Spleen (tissue), 11 donors: ENCODE measurements around the gene SIPA1L3. TPM values are rescaled to one million over a fixed set of nuclear protein-coding genes. Genes with fewer than 3 reads are reported as not detected.

ENCODE experiments used
- DNase-seq: peaks from one replicate; pipeline ENCODE4 v3.0.0-alpha.2; 2020
- H3K27ac ChIP-seq, 8 donors: fragments of 200-600 bp; sonication (generic) in 7 of 8; 1 replicate in 4 of 8; 2 replicates in 4 of 8; pipeline versions ENCODE4 v1.5.0 to v1.8.0; 2016 to 2021; ENCODE audit warnings: inconsistent platforms in 4 of 8, mild to moderate bottlenecking in 4 of 8, moderate library complexity in 1 of 8
- H3K27me3 ChIP-seq, 7 donors: fragments of 200-600 bp; sonication (generic) in 6 of 7; replicated peaks in 1 of 7; 1 replicate in 4 of 7; 2 replicates in 3 of 7; pipeline versions ENCODE4 v1.5.0 to v1.8.0; 2016 to 2021; ENCODE audit warnings: inconsistent platforms in 3 of 7, mild to moderate bottlenecking in 1 of 7
- H3K36me3 ChIP-seq, 6 donors: fragments of 200-600 bp; sonication (generic) in 5 of 6; 1 replicate in 4 of 6; 2 replicates in 2 of 6; pipeline versions ENCODE4 v1.5.0 to v1.8.0; 2016 to 2021; ENCODE audit warnings: inconsistent platforms in 2 of 6
- H3K4me1 ChIP-seq, 6 donors: fragments of 200-600 bp; sonication (generic) in 5 of 6; 1 replicate in 3 of 6; 2 replicates in 3 of 6; pipeline versions ENCODE4 v1.5.0 to v1.8.0; 2016 to 2021; ENCODE audit warnings: inconsistent platforms in 3 of 6
- H3K4me3 ChIP-seq, 8 donors: fragments of 200-600 bp; sonication (generic) in 7 of 8; 1 replicate in 4 of 8; 2 replicates in 4 of 8; pipeline versions ENCODE4 v1.5.0 to v1.8.0; 2016 to 2021; ENCODE audit warnings: inconsistent platforms in 4 of 8, mild to moderate bottlenecking in 4 of 8, moderate library complexity in 2 of 8
- H3K9me3 ChIP-seq, 8 donors: fragments of 200-600 bp; sonication (generic) in 7 of 8; 1 replicate in 4 of 8; 2 replicates in 4 of 8; pipeline versions ENCODE4 v1.5.0 to v1.8.0; 2016 to 2021; ENCODE audit warnings: inconsistent platforms in 4 of 8
- POLR2A ChIP-seq, 3 donors: fragments of 450-650 bp; IDR thresholded peaks; one replicate each; pipeline ENCODE4 v1.5.1; 2017; ENCODE audit warnings: antibody characterized with exemption in 3 of 3, mild to moderate bottlenecking in 1 of 3
- POLR2AphosphoS5 ChIP-seq, 3 donors: sonication (generic); formaldehyde crosslinking; IDR thresholded peaks; one replicate each; pipeline ENCODE4 v1.5.1; 2017; ENCODE audit warnings: antibody characterized with exemption in 3 of 3
- WGBS, 5 donors: extraction: QIAGEN DNeasy Blood & Tissue Kit in 3 of 5; methylation state at CpG; one replicate each; pipeline versions ENCODE4 v1.1.5 to v1.1.7; 2013 to 2018; 5-methylcytosine and 5-hydroxymethylcytosine counted together
- intact Hi-C: fragments of 100-400 bp; cut with DNase I; formaldehyde crosslinking; loops from one replicate; pipeline ENCODE4 v1.15.0; 2023; ENCODE audit warnings: low total_unique reads
- polyA plus RNA-seq, 3 donors: library from polyadenylated mRNA; stranded (reverse); fragments of 200-250 nt; gene quantifications; one replicate each; pipeline ENCODE4 v1.2.1, GENCODE V29; 2013
- total RNA-seq, 7 donors: library from RNA; depleted of rRNA in 3 of 7; stranded (reverse); fragments of >200 nt in 3 of 7; fragmentation: NEBNext Ultra II Directional in 4 of 7; extraction: Animal tissue kit (Norgen Biotek cat#: 25700) in 4 of 7; gene quantifications; one replicate each; pipeline versions ENCODE4 v1.1.0 to v1.2.1, GENCODE V29; 2016 to 2021
- TF ChIP-seq, protein P1 (sequence below), 11 experiments: fragments of 200-600 bp in 7 of 11; fragments of 450-650 bp in 4 of 11; sonication (generic) in 4 of 11; IDR thresholded peaks in 8 of 11; conservative IDR thresholded peaks in 3 of 11; 1 replicate in 7 of 11; 2 replicates in 4 of 11; pipeline versions ENCODE4 v1.4.0 to v1.8.0; 2016 to 2021; ENCODE audit warnings: antibody characterized with exemption in 11 of 11, inconsistent platforms in 4 of 11, mild to moderate bottlenecking in 1 of 11
- donor health status: healthy with polysubstance abuse.
- donor health status: DM: no; HTN: no; CAD: no; lungs with moderate emphysema.
- donor health status: DM: no; HTN: no; CAD: no.
- donor health status: Bipolar disorder and iron deficiency.
- donor health status: healthy.
- donor health status: DM: no; HTN: no; CAD: no.
- donor health status: DM: yes; HTN: yes; CAD: no.

SIPA1L3 gene
- total and polyA plus RNA-seq, 10 donors = 5.4 to 62.6 (median 40.3) TPM

DNA sequence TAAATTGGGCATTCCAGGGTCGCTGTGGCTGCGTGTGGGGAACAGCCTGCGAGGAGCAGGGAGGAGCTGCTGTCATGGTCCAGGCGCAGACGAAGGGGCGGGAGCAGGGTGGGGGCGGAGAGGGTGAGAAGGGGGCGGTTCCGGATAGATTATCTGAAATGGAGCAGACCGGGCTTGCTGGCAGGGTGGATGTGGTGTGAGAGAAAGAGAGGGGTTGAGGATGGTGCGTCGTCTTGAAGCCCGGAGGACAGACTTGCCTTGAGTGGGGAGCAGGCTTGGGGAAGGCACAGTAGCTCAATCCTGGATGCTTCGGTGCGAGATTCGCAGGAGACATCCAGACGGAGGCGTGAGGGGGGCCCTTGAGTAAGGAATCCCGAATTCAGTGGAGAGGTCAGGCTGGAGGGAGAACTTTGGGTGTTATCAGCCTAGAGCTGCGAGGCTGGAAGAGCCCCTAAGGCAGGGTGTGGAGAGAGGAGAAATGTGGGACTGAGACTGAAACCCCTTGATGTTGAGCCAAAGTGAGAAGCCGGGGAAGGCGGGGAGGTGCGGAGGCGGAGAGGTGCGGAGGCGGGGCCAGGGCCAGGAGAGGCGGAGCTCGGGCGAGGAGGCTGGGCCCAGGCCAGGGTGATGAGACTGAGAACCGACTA is 276.4 kb downstream of the SIPA1L3 start:
- Histone ChIP-seq H3K27ac (no peak overlapping the region), H3K4me1 (no peaks in the 10 kb centered on the region), H3K4me3 (peak overlapping the region in 2 of 8 donors; percentile 10 to 15), H3K36me3 (peaks cover 0 to 83% (median 31%) of the 10 kb centered on the region in 6 donors), H3K9me3 (peaks cover 4 to 29% (median 26%) of the 10 kb centered on the region in 8 donors), H3K27me3 (no peaks in the 10 kb centered on the region)
- WGBS, 5 donors = 80 to 87% (median 83%) methylated on average over 30 of the region's 30 CpGs
- intact Hi-C loops = no loop called here
- TF ChIP-seq POLR2A (IDR thresholded peaks at IDR 0.05) (no peak), POLR2AphosphoS5 (IDR thresholded peaks at IDR 0.05) (no peak)
- DNase-seq = no peak

DNA sequence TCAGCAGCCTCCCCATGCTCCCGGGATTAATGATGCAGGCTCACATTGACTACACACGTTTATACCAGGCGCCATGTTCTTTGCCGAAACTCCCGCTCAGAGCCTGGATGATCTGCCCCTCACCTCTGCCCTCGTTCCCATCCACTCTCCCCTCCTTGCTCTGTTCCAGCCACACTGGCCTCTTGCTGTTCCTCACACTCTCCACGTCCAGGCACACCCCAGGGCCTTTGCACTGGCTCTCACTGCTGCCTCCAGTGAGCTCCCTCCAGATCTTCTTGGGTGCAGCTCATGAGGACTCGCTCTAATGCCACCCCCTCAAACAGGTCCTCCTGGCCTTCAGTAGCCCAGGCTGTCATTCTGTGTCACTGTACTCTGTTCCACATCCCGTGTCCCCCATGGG is 277.8 kb downstream of the SIPA1L3 start:
- Histone ChIP-seq H3K4me1 (peaks cover 0 to 4% (median 3%) of the 10 kb centered on the region in 6 donors), H3K27me3 (no peaks in the 10 kb centered on the region), H3K36me3 (peaks cover 0 to 81% (median 25%) of the 10 kb centered on the region in 6 donors), H3K9me3 (peaks cover 1 to 15% (median 12%) of the 10 kb centered on the region in 8 donors), H3K27ac (no peak overlapping the region), H3K4me3 (no peak overlapping the region)
- 90 to 96% (median 94%) methylated on average over 9 of the region's 9 CpGs for WGBS, 5 donors
- no peak for DNase-seq
- intact Hi-C loops = no loop called here
- TF ChIP-seq, protein P1, sequence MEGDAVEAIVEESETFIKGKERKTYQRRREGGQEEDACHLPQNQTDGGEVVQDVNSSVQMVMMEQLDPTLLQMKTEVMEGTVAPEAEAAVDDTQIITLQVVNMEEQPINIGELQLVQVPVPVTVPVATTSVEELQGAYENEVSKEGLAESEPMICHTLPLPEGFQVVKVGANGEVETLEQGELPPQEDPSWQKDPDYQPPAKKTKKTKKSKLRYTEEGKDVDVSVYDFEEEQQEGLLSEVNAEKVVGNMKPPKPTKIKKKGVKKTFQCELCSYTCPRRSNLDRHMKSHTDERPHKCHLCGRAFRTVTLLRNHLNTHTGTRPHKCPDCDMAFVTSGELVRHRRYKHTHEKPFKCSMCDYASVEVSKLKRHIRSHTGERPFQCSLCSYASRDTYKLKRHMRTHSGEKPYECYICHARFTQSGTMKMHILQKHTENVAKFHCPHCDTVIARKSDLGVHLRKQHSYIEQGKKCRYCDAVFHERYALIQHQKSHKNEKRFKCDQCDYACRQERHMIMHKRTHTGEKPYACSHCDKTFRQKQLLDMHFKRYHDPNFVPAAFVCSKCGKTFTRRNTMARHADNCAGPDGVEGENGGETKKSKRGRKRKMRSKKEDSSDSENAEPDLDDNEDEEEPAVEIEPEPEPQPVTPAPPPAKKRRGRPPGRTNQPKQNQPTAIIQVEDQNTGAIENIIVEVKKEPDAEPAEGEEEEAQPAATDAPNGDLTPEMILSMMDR (IDR thresholded peaks at IDR 0.05 in 8 of 11, conservative IDR thresholded peaks at IDR 0.05 in 3 of 11) = no peak
- TF ChIP-seq POLR2AphosphoS5 (IDR thresholded peaks at IDR 0.05) = no peak

DNA sequence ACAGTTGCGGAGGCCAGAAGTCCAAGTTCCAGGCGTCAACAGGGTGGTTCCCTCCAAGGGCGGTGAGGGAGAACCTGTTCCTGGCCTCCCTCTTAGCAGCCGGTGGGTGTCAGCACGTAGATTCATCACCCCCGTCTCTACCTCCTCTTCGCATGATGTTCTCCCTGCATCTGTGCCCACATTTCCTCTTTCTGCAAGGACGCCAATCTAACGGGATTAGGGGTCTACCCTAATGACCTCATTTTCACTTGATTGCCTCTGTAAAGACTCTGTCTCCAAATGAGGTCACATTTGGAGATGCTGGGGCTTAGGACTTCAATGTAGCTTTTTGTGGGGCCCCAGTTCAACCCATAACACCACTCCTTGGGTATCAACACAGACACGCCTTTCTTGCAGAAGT is 278.6 kb downstream of the SIPA1L3 start:
- H3K4me1 ChIP-seq = peaks cover 0 to 11% (median 6%) of the 10 kb centered on the region in 6 donors
- no peak overlapping the region for H3K27ac ChIP-seq
- intact Hi-C loops = no loop called here
- H3K36me3 ChIP-seq = peaks cover 0 to 79% (median 20%) of the 10 kb centered on the region in 6 donors
- no peak for DNase-seq
- H3K27me3 ChIP-seq = no peaks in the 10 kb centered on the region
- 78 to 87% (median 83%) methylated on average over 10 of the region's 10 CpGs for WGBS, 5 donors
- H3K4me3 ChIP-seq = no peak overlapping the region
- peaks cover 0 to 7% (median 4%) of the 10 kb centered on the region in 8 donors for H3K9me3 ChIP-seq
- TF ChIP-seq POLR2AphosphoS5 (IDR thresholded peaks at IDR 0.05) (no peak), POLR2A (IDR thresholded peaks at IDR 0.05) (no peak)
- TF ChIP-seq, protein P1 (IDR thresholded peaks at IDR 0.05 in 8 of 11, conservative IDR thresholded peaks at IDR 0.05 in 3 of 11) = no peak

DNA sequence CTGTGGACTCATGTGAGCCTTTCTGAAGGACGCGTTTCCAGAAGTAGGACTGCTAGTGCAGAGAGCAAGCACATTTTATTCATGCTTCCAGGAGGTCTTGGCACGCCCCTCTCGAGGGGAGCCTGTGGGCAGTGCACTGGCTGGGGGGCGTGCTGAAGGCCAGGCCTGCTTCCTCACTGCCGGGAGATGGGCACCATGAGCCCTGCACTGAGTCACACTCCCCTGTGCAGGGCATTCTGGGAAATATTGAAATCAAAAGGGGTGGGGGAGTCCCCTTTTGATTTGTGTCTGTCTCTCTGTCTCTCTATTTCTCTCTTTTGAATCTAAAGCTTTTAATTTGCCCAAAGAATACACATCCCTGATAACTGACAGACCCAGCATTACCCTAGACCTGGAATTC is 283.1 kb downstream of the SIPA1L3 start:
- Histone ChIP-seq H3K9me3 (no peaks in the 10 kb centered on the region), H3K4me3 (no peak overlapping the region), H3K4me1 (peaks cover 0 to 25% (median 8%) of the 10 kb centered on the region in 6 donors), H3K27ac (peak overlapping the region in 6 of 8 donors; percentile 29 to 73 (median 57)), H3K36me3 (peaks cover 0 to 81% (median 13%) of the 10 kb centered on the region in 6 donors), H3K27me3 (no peaks in the 10 kb centered on the region)
- TF ChIP-seq POLR2AphosphoS5 (IDR thresholded peaks at IDR 0.05) (peak in 2 of 3 donors; percentile 16 to 48), POLR2A (IDR thresholded peaks at IDR 0.05) (no peak)
- TF ChIP-seq, protein P1 (IDR thresholded peaks at IDR 0.05 in 8 of 11, conservative IDR thresholded peaks at IDR 0.05 in 3 of 11) = no peak
- 60 to 71% (median 64%) methylated on average over 3 to 6 of the region's 6 CpGs for WGBS, 5 donors
- no peak for DNase-seq
- intact Hi-C loops = no loop called here
